Fibroblast of pulmonary artery (primary cell): ENCODE data around the gene CHD1.
"Not testable (repeated sequence)": the region's sequence is repeated elsewhere in the genome, so short reads cannot be mapped to it uniquely, and the experiment has no call there.

Experiments used
- DNase-seq: peaks from one replicate; pipeline ENCODE4 v3.0.0-alpha.2; 2010; ENCODE audit warnings: low read depth
- H3K4me3 ChIP-seq: replicated peaks from 2 replicates; pipeline ENCODE4 v1.5.1; 2011; ENCODE audit warnings: low read depth, mild to moderate bottlenecking, control low read depth, low read length, moderate library complexity
- TF ChIP-seq, protein P1 (sequence below): IDR thresholded peaks from 2 replicates; pipeline ENCODE4 v1.5.1; 2011; ENCODE audit warnings: mild to moderate bottlenecking, control low read depth, low read length, inconsistent platforms; ENCODE audit errors: missing control alignments

CHD1 gene

DNA sequence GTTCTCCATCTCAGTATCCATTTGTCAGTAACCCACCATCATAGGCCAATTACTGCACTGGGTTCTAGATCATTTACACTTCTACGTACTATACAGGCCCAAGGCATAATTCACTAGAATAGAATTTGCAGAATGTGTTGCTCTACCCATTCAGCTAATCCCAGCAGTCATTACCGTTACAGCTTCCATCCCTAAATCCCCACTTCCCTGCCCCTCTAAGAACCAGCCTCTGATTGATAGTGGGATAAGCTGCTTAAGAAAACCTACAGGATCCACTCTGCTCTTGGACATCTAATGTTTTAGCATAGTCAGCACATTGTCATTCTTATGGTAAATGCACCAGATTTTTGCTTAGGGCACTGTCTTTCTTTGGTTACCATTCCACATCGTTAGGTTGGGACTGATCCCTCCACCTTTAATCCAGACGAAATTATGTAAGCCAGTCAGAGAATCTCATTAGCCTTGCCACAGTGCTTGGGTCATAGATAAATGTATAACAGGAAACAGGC lies 39.3 kb upstream of the CHD1 start:
- TF ChIP-seq, protein P1, sequence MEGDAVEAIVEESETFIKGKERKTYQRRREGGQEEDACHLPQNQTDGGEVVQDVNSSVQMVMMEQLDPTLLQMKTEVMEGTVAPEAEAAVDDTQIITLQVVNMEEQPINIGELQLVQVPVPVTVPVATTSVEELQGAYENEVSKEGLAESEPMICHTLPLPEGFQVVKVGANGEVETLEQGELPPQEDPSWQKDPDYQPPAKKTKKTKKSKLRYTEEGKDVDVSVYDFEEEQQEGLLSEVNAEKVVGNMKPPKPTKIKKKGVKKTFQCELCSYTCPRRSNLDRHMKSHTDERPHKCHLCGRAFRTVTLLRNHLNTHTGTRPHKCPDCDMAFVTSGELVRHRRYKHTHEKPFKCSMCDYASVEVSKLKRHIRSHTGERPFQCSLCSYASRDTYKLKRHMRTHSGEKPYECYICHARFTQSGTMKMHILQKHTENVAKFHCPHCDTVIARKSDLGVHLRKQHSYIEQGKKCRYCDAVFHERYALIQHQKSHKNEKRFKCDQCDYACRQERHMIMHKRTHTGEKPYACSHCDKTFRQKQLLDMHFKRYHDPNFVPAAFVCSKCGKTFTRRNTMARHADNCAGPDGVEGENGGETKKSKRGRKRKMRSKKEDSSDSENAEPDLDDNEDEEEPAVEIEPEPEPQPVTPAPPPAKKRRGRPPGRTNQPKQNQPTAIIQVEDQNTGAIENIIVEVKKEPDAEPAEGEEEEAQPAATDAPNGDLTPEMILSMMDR = no peak
- DNase-seq = no peak
- H3K4me3 ChIP-seq = no peak overlapping the region

DNA sequence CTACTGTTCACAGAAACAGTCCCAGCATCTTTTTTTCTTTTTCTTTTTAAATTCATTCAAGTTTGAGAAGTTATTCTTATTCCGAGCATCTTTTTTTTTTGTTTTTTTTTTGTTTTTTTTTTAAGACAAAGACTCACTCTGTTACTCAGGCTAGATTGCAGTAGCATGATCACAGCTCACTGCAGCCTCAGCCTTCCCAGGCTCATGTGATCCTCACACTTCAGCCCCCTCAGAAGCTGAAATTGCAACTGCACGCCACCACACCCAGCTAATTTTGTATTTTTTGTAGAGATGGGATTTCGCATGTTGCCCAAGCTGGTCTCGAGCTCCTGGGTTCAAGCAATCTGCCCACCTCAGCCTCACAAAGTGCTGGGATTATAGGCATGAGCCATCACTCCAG lies 36.4 kb upstream of the CHD1 start:
- TF ChIP-seq, protein P1 = no peak
- DNase-seq = no peak
- H3K4me3 ChIP-seq = no peak overlapping the region

DNA sequence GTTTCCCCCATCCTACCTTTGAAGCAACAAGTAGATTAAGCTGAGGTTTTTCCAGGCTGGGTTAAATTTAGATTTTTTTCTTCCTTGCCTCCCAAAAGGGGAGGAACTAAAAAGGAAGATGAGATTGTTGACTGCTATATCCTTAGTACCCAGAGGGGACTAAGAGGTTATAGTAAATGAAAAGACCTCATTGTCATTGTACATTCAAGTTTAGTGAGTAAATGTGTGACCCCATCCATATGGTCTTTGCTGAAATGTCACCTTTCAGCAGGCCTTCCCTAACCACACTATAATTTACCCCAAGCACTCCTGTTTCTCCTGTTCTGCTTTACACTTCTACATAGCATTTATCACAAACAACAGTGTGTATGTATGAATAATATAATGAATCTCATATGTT lies 35.8 kb upstream of the CHD1 start:
- DNase-seq = no peak
- H3K4me3 ChIP-seq = no peak overlapping the region
- TF ChIP-seq, protein P1 = no peak

DNA sequence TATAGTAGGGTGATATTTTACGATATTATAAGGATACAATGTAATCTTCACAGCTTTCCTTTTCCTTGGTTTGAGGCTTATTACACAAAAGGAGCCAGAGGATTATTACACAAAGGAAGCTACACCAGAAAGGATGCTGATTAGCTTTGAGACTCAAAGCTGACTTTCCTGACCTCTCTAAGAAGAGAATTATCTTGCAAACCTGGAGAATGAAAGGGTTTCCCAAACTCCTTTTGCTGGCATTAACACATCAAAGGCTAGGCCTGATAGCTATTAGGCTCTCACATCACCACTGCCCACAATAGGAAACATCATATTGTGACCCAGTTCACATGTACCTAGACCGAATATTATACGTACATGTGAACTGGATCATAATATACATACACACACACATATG lies 34.2 kb upstream of the CHD1 start:
- TF ChIP-seq, protein P1 = no peak
- DNase-seq = no peak
- no peak overlapping the region for H3K4me3 ChIP-seq

DNA sequence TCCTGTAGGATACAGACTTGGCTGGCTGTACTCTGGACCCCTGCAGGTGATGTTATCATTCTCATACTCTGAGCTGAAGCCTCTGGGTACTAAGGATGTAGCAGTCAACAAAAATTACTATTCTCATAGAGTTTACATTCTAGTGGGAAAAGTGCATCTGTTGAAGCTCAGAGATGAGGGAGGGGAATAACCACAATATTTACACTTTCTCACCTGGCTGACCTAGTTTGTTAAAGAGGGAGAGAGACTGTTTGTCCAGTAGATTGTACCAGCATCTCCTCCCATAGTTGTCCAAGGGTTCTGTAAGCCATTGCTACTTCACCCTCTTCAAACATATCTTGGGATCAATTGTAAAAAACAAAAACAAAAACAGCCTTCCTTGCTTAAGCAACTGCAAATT lies 33.8 kb upstream of the CHD1 start:
- TF ChIP-seq, protein P1 = no peak
- no peak for DNase-seq
- no peak overlapping the region for H3K4me3 ChIP-seq

DNA sequence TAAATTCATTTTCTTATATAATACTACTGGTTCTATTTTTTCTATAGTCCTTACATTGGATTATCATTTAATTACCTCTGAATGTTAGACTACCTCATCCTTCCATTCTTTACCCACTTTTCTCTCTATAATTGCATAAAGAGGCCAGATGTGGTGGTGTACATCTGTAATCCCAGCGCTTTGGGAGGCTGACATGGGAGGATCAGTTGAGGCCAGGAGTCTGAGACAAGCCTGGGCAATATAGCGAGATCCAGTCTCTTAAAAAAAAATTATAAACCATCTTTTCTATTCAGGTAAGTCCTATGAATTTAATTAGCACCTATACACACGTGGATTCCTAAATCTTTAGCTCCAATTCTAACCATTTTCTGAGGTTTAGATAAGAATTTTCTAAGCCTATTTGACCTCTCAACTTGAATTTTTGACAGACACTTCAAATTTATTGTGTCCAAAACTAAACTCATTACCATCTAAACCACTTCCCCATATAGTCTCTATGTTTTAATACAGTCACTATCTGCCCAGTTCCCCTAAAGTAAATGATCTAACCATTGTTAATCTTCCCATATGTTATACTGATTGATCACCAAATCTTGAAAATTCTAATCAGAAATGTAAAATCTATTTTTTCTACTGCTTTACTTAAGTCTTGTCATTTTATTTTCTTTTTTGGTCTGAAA lies 33.0 kb upstream of the CHD1 start:
- TF ChIP-seq, protein P1 = no peak
- no peak for DNase-seq
- no peak overlapping the region for H3K4me3 ChIP-seq

DNA sequence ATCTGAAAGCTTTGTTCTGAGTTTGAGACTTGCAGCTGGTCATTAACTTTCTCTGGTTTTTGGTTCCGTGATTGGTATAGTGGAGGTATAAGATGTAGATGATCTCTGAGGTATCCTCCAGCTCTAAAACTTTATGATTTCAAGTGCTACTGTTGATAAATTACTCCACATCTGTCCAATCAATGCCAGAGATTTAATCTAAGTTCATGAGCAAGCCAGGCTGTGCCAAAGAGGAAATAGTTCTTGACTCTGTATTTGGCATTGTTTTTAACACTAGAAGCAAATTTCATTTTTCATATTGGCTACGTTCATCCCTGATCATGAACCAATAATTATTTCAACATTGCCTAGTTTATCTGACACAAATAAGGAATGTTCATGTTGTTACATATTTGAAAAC lies 28.5 kb upstream of the CHD1 start:
- no peak for DNase-seq
- TF ChIP-seq, protein P1 = no peak
- H3K4me3 ChIP-seq = no peak overlapping the region

DNA sequence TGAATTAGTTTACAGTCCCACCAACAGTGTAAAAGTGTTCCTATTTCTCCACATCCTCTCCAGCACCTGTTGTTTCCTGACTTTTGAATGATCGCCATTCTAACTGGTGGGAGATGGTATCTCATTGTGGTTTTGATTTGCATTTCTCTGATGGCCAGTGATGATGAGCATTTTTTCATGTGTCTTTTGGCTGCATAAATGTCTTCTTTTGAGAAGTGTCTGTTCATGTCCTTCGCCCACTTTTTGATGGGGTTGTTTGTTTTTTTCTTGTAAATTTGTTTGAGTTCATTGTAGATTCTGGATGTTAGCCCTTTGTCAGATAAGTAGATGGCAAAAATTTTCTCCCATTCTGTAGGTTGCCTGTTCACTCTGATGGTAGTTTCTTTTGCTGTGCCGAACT lies 27.1 kb upstream of the CHD1 start:
- DNase-seq, H3K4me3 ChIP-seq: not testable (repeated sequence)

DNA sequence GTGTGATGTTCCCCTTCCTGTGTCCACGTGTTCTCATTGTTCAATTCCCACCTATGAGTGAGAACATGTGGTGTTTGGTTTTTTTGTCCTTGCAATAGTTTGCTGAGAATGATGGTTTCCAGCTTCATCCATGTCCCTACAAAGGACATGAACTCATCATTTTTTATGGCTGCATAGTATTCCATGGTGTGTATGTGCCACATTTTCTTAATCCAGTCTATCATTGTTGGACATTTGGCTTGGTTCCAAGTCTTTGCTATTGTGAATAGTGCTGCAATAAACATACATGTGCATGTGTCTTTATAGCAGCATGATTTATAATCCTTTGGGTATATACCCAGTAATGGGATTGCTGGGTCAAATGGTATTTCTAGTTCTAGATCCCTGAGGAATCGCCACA lies 26.7 kb upstream of the CHD1 start:
- not testable (repeated sequence) for H3K4me3 ChIP-seq

More for the DNA sequence above, 26.7 kb upstream of the CHD1 start:
- DNase-seq = not testable (repeated sequence)
